Neural crest cell (in vitro differentiated cells): ENCODE results near the gene PRPF18. TPM values are rescaled to one million over a fixed set of nuclear protein-coding genes. Genes with fewer than 3 reads are reported as not detected.

Experiments
- DNase-seq: peaks from one replicate; pipeline ENCODE4 v3.0.0; 2021; ENCODE audit warnings: low read depth, mixed read lengths, low spot score
- H3K27ac Mint-ChIP-seq: one replicate; pipeline ENCODE4 v1.8.0; 2021; ENCODE audit warnings: mild to moderate bottlenecking, mixed read lengths; ENCODE audit not compliant: unreplicated experiment
- H3K27me3 Mint-ChIP-seq: 2 replicates; pipeline ENCODE4 v1.8.0; 2021; ENCODE audit warnings: low read depth, mild to moderate bottlenecking, mixed read lengths
- H3K36me3 Mint-ChIP-seq: 2 replicates; pipeline ENCODE4 v1.8.0; 2021; ENCODE audit warnings: low read depth, mild to moderate bottlenecking, mixed read lengths
- H3K4me1 Mint-ChIP-seq: 2 replicates; pipeline ENCODE4 v1.8.0; 2021; ENCODE audit warnings: mixed read lengths
- H3K4me3 Mint-ChIP-seq: one replicate; pipeline ENCODE4 v1.8.0; 2021; ENCODE audit warnings: mild to moderate bottlenecking, mixed read lengths
- H3K9me3 Mint-ChIP-seq: 2 replicates; pipeline ENCODE4 v1.8.0; 2021; ENCODE audit warnings: mixed read lengths
- CTCF ChIP-seq: fragments of 200-600 bp; sonication (generic); conservative IDR thresholded peaks from 2 replicates; pipeline ENCODE4 v1.5.0; 2021; ENCODE audit warnings: antibody characterized with exemption, mild to moderate bottlenecking
- total RNA-seq: library from RNA; stranded (reverse); gene quantifications from 2 replicates; pipeline ENCODE4 v1.2.1, GENCODE V29; 2021

Gene PRPF18
- total RNA-seq, 1 donor from 2014 or later = 14.6 TPM

- Mint-ChIP-seq H3K27me3 (no peaks in the 10 kb centered on the region), H3K27ac (no peak overlapping the region), H3K36me3 (peaks cover 41% of the 10 kb centered on the region), H3K4me1 (peaks cover 8% of the 10 kb centered on the region), H3K4me3 (no peak overlapping the region), H3K9me3 (peaks cover 15% of the 10 kb centered on the region)
- DNase-seq = no peak
- TF ChIP-seq CTCF = no peak
These were observed 51.1 kb downstream of the PRPF18 start for GRCh38 chr10:13637894-13638293.

GRCh38 chr10:13642293-13642692, 55.5 kb downstream of the PRPF18 start:
- no peak for TF ChIP-seq CTCF
- peaks cover 56% of the 10 kb centered on the region for H3K36me3 Mint-ChIP-seq
- no peaks in the 10 kb centered on the region for H3K4me1 Mint-ChIP-seq
- H3K9me3 Mint-ChIP-seq = peaks cover 15% of the 10 kb centered on the region
- no peak overlapping the region for H3K27ac Mint-ChIP-seq
- no peak overlapping the region for H3K4me3 Mint-ChIP-seq
- DNase-seq = no peak
- H3K27me3 Mint-ChIP-seq = no peaks in the 10 kb centered on the region

- DNase-seq = no peak
- H3K9me3 Mint-ChIP-seq = peaks cover 15% of the 10 kb centered on the region
- no peaks in the 10 kb centered on the region for H3K27me3 Mint-ChIP-seq
These were observed 56.3 kb downstream of the PRPF18 start for GRCh38 chr10:13643016-13643415.

GRCh38 chr10:13644866-13645265, 58.1 kb downstream of the PRPF18 start:
- H3K36me3 Mint-ChIP-seq = peaks cover 48% of the 10 kb centered on the region
- no peak for DNase-seq
- no peak overlapping the region for H3K27ac Mint-ChIP-seq
- no peak for TF ChIP-seq CTCF
- no peaks in the 10 kb centered on the region for H3K27me3 Mint-ChIP-seq
- no peak overlapping the region for H3K4me3 Mint-ChIP-seq
- peaks cover 15% of the 10 kb centered on the region for H3K9me3 Mint-ChIP-seq
- H3K4me1 Mint-ChIP-seq = no peaks in the 10 kb centered on the region

More at GRCh38 chr10:13643016-13643415, 56.3 kb downstream of the PRPF18 start:
- TF ChIP-seq CTCF = no peak
- H3K4me3 Mint-ChIP-seq = no peak overlapping the region
- H3K36me3 Mint-ChIP-seq = peaks cover 54% of the 10 kb centered on the region
- H3K27ac Mint-ChIP-seq = no peak overlapping the region
- H3K4me1 Mint-ChIP-seq = no peaks in the 10 kb centered on the region

GRCh38 chr10:13648425-13648824, 61.7 kb downstream of the PRPF18 start:
- Mint-ChIP-seq H3K27ac (no peak overlapping the region), H3K4me1 (no peaks in the 10 kb centered on the region), H3K36me3 (peaks cover 24% of the 10 kb centered on the region), H3K27me3 (no peaks in the 10 kb centered on the region), H3K9me3 (no peaks in the 10 kb centered on the region), H3K4me3 (no peak overlapping the region)
- DNase-seq = no peak
- no peak for TF ChIP-seq CTCF
